ENCODE measurements around the gene LHFPL3.
A peak's percentile ranks its signal among the peaks of the same experiment; 100 is the strongest.
"Not testable (repeated sequence)": the region's sequence is repeated elsewhere in the genome, so short reads cannot be mapped to it uniquely, and the experiment has no call there.

The LHFPL3 gene

GRCh38 chr7:104486931-104487330, 158.5 kb downstream of the LHFPL3 start:
- DNase-seq, result no peak

- DNase-seq, result no peak
Observed at GRCh38 chr7:104487642-104488041, 159.2 kb downstream of the LHFPL3 start.

- DNase-seq, result no peak
Observed at GRCh38 chr7:104497379-104497967, 169.1 kb downstream of the LHFPL3 start.

DNA sequence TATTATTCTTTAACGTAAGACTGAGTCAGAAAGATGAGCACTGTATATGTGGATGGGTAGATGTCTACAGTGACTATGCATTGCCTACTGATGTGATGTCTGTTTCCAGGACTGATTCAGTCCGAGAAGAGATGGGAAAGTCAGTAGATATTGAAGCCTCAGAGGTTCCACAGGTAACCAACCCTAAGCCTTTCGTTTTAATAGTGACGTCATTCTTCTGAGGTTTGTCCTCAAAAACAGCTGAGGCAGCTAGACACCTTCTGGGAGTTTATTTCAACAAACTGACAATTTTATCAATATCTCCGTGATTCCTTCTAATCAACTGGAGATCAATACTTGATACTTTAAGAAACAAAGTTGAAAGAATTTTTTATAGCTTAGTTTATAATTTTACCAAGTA, 171.6 kb downstream of the LHFPL3 start:
- no peak for DNase-seq

DNA sequence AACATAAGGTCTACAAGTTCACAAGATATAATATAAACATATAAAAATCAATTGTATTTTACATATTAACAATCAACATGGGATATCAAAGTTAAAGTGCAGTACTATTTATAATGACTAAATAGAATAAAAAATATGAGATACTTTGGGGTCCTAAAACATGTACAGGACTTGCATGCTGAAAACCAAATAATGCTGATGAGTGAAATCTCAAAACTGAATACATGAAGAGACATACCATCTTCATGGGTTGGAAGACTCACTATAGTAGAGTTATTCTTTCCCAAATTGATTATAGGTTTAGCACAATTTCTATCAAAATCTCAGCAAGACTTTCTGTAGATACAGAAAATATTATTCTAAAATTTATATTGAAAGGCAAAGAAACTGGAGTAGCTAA, 181.5 kb downstream of the LHFPL3 start:
- DNase-seq, result no peak

GRCh38 chr7:104524853-104525252, 196.4 kb downstream of the LHFPL3 start:
- no peak for DNase-seq

- no peak for DNase-seq
Observed at GRCh38 chr7:104528142-104528541, 199.7 kb downstream of the LHFPL3 start.

GRCh38 chr7:104529567-104529966, 201.2 kb downstream of the LHFPL3 start:
- DNase-seq, result no peak

DNA sequence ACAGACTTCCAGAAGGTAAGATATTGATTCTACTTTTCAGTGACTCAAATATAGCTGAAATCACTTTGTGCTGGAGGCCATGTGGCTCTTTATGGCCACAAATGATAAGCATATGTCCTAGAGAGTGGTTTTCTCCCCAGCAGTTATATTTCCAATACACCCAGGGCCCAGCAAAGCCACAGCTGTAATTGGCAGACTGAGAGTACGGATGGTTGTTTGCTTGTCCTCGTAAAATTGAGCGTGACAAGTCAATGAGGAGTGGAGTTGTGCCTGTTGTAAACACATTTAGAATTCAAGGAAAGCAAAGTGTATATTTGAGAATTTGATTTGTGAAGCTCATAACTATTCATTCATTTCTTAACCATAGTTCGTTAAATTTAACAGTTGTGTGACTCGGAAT, 201.8 kb downstream of the LHFPL3 start:
- DNase-seq, result no peak

GRCh38 chr7:104534149-104534548, 205.7 kb downstream of the LHFPL3 start:
- no peak for DNase-seq

- no peak for DNase-seq
Observed at GRCh38 chr7:104535841-104536240, 207.4 kb downstream of the LHFPL3 start.

DNA sequence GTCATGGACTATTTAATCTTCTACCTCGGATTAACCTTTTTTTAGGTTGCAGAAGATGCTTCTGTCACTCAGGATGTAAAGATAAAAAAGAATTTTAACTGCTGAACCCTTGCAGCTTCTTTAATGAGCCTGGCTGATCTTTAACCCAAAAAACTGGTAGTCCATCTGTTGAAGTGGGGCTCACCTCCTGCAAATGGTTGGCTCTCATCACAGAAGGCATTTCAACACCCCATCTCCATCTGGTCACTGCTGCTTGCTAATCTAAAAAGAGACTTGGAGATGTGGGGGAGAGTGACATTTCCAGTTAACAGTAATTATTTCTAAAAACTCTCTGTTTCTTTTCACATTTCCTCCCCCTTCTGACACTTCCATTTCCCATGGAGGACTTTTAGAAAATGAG, 208.6 kb downstream of the LHFPL3 start:
- no peak for DNase-seq

GRCh38 chr7:104538152-104538551, 209.7 kb downstream of the LHFPL3 start:
- no peak for DNase-seq

- no peak for DNase-seq
Observed at GRCh38 chr7:104541897-104542296, 213.5 kb downstream of the LHFPL3 start.

GRCh38 chr7:104548861-104549260, 220.5 kb downstream of the LHFPL3 start:
- DNase-seq, result no peak

- DNase-seq, result no peak
Observed at GRCh38 chr7:104550362-104550761, 222.0 kb downstream of the LHFPL3 start.

- no peak for DNase-seq
Observed at GRCh38 chr7:104551226-104551625, 222.8 kb downstream of the LHFPL3 start.

GRCh38 chr7:104552102-104552501, 223.7 kb downstream of the LHFPL3 start:
- peak; percentile 36 for DNase-seq

DNA sequence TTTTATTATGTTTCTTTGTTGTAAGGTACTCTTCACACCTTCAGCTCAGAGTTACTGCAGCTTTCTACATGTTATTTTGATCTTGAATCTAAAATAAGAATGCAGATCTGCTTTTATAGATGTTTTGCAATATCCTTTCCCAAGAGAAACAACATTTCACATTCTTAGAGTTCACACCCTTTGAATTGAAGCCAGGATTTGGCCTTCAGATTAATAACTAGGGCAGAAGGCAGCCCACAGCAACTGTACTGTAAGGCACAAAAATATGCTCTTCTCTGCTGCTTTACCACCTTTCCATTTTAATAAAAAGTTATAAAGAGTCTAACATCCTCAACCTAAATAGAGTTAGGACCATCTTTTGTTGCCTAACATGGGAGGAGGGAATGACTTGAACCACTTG, 224.7 kb downstream of the LHFPL3 start:
- DNase-seq, result no peak

DNA sequence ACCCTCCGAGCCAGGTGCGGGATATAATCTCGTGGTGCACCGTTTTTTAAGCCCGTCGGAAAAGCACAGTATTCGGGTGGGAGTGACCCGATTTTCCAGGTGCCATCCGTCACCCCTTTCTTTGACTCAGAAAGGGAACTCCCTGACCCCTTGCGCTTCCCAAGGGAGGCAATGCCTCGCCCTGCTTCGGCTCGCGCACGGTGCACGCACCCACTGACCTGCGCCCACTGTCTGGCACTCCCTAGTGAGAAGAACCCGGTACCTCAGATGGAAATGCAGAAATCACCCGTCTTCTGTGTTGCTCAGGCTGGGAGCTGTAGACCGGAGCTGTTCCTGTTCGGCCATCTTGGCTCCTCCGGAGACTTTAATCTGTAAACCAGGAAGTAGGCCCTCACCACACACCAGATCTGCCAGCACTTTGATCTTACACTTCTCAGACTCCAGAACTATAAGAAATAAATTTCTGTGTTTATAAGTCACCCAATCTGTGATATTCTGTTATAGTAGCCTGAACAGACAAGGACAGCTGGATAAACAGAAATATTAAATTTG, 235.0 kb downstream of the LHFPL3 start:
- DNase-seq, result not testable (repeated sequence)

- DNase-seq, result no peak
Observed at GRCh38 chr7:104569751-104570150, 241.3 kb downstream of the LHFPL3 start.

GRCh38 chr7:104572554-104572953, 244.2 kb downstream of the LHFPL3 start:
- DNase-seq, result no peak

DNA sequence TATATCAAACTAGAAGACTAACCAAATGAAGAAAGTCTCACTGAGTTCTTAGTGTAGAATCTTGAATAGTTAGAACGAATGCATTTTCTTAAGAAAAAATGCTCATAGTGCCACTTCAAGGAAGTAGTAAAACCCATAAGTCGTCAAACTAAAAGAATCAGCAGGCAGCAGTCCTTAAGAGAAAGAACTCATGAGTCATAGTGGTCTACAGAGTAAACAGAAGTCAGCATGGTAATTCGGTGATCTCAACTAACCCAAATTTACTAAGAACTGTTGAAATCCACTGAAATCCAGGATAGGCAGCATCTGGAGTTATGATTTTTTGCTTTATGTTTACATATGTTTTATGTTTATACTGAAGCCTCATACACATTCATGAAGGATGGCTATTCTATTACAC, 256.2 kb downstream of the LHFPL3 start:
- DNase-seq, result no peak

- DNase-seq, result not testable (repeated sequence)
Observed at GRCh38 chr7:104595591-104595990, 267.2 kb downstream of the LHFPL3 start.

DNA sequence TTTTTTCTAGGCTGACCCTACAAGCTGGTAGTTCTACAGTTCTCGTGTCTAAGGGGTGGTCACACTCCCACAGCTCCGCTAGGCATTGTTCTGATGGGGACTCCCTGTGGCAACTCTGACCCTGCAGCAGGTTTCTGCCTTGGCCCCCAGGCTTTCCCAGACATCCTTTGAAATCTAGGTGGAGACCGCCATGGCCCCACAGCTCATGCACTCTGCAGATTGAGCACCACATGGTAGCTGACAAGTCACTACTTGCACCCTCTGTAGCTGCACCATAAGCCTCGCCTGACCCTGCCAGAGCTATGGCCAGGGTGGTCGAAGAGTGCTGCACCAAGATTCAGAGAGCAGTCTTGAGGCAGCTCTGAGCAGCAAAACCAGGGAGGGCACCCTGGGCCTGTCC, 275.6 kb downstream of the LHFPL3 start:
- no peak for DNase-seq

Data from activated CD4-positive, alpha-beta T cell treated with anti-CD3 and anti-CD28 coated beads for 48 hours (primary cell).